HEK293 (cell line): Measurements from ENCODE around the gene XIRP2.

Experiments
- CTCF ChIA-PET: fragments of 350-600 bp; formaldehyde crosslinking; extraction: SDS; loops from one replicate; lab custom pipeline; 2021; ENCODE audit warnings: antibody characterized with exemption; lab: Yijun Ruan, JAX
- POLR2A ChIA-PET: fragments of 300-600 bp; formaldehyde crosslinking; extraction: SDS; loops from one replicate; lab custom pipeline; 2020; ENCODE audit warnings: antibody characterized with exemption, inconsistent platforms; lab: Yijun Ruan, JAX
- H3K27ac ChIP-seq: fragments of 200-500 bp; sonication (Bioruptor generic); 2 replicates; pipeline ENCODE4 v1.5.1; 2014; ENCODE audit warnings: low read depth, low read length, control low read depth, inconsistent platforms; ENCODE audit errors: extremely low read depth
- H3K36me3 ChIP-seq, 2 experiments: fragments of 200-500 bp in 1 of 2; sonication (Bioruptor generic) in 1 of 2; 1 replicate in 1 of 2; 2 replicates in 1 of 2; pipeline ENCODE4 v1.5.1; 2014 to 2017; ENCODE audit warnings: inconsistent platforms in 2 of 2, low read length in 2 of 2; ENCODE audit not compliant: control insufficient read depth in 2 of 2, insufficient read depth in 1 of 2
- H3K4me1 ChIP-seq: fragments of 200-500 bp; sonication (Bioruptor generic); 2 replicates; pipeline ENCODE4 v1.5.1; 2014; ENCODE audit warnings: mild to moderate bottlenecking, low read length, inconsistent platforms; ENCODE audit not compliant: control insufficient read depth, insufficient read depth
- H3K4me3 ChIP-seq: 2 replicates; pipeline ENCODE4 v1.5.1; 2011; ENCODE audit warnings: low read depth, mild to moderate bottlenecking, control low read depth, low read length, moderate library complexity
- H3K9me3 ChIP-seq: fragments of 200-500 bp; sonication (Bioruptor generic); 2 replicates; pipeline ENCODE4 v1.5.1; 2014; ENCODE audit warnings: low read depth, low read length, inconsistent platforms; ENCODE audit not compliant: control insufficient read depth, insufficient read depth
- KLF10 ChIP-seq: fragments of 450-650 bp; IDR thresholded peaks from 2 replicates; pipeline ENCODE4 v1.5.1; 2018; ENCODE audit warnings: missing biosample characterization, mild to moderate bottlenecking, missing genetic modification characterization
- KLF8 ChIP-seq: fragments of 450-650 bp; formaldehyde crosslinking; IDR thresholded peaks from 2 replicates; pipeline ENCODE4 v1.5.1; 2016; ENCODE audit warnings: missing biosample characterization, missing genetic modification characterization
- MEIS1 ChIP-seq: sonication (generic); formaldehyde crosslinking; IDR thresholded peaks from 2 replicates; pipeline ENCODE4 v1.8.1; 2022; ENCODE audit warnings: missing genetic modification reagents, mild to moderate bottlenecking, borderline replicate concordance
- MZF1 ChIP-seq: fragments of 450-650 bp; formaldehyde crosslinking; IDR thresholded peaks from 2 replicates; pipeline ENCODE4 v1.5.1; 2017; ENCODE audit warnings: missing biosample characterization, missing genetic modification characterization, borderline replicate concordance
- SALL2 ChIP-seq: fragments of 450-650 bp; formaldehyde crosslinking; IDR thresholded peaks from 2 replicates; pipeline ENCODE4 v1.5.0; 2017; ENCODE audit warnings: missing biosample characterization, mild to moderate bottlenecking, missing genetic modification characterization, borderline replicate concordance
- TCF7L2 ChIP-seq: IDR thresholded peaks from 2 replicates; pipeline ENCODE4 v1.6.1; 2011; ENCODE audit warnings: low read depth, mild to moderate bottlenecking, inconsistent platforms, low read length, moderate library complexity, borderline replicate concordance
- YY2 ChIP-seq: fragments of 450-650 bp; formaldehyde crosslinking; IDR thresholded peaks from 2 replicates; pipeline ENCODE4 v1.5.1; 2016; ENCODE audit warnings: missing biosample characterization, missing genetic modification characterization
- ZFP37 ChIP-seq: fragments of 450-650 bp; formaldehyde crosslinking; IDR thresholded peaks from 2 replicates; pipeline ENCODE4 v1.5.1; 2016; ENCODE audit warnings: missing biosample characterization, missing genetic modification characterization
- ZNF112 ChIP-seq: fragments of 450-650 bp; formaldehyde crosslinking; IDR thresholded peaks from 2 replicates; pipeline ENCODE4 v1.5.0; 2017; ENCODE audit warnings: missing biosample characterization, missing genetic modification characterization
- ZNF274 ChIP-seq, 2 experiments: fragments of 200-500 bp in 1 of 2; fragments of 450-650 bp in 1 of 2; sonication (Bioruptor generic) in 1 of 2; formaldehyde crosslinking in 1 of 2; IDR thresholded peaks; 2 replicates each; pipeline versions ENCODE4 v1.5.1 to v1.6.1; 2014 to 2016; ENCODE audit warnings: borderline replicate concordance in 1 of 2, inconsistent platforms in 1 of 2, low read length in 1 of 2, missing biosample characterization in 1 of 2, missing genetic modification characterization in 1 of 2
- ZNF280D ChIP-seq: fragments of 450-650 bp; formaldehyde crosslinking; IDR thresholded peaks from 2 replicates; pipeline ENCODE4 v1.5.1; 2016; ENCODE audit warnings: missing biosample characterization, missing genetic modification characterization
- ZNF391 ChIP-seq: fragments of 450-650 bp; formaldehyde crosslinking; IDR thresholded peaks from 2 replicates; pipeline ENCODE4 v1.5.1; 2016; ENCODE audit warnings: low read depth, missing biosample characterization, missing genetic modification characterization, borderline replicate concordance
- ZNF416 ChIP-seq: fragments of 450-650 bp; formaldehyde crosslinking; IDR thresholded peaks from 2 replicates; pipeline ENCODE4 v1.5.1; 2016; ENCODE audit warnings: missing biosample characterization, missing genetic modification characterization
- ZNF423 ChIP-seq: fragments of 450-650 bp; formaldehyde crosslinking; IDR thresholded peaks from 2 replicates; pipeline ENCODE4 v1.5.1; 2016; ENCODE audit warnings: missing biosample characterization, missing genetic modification characterization
- ZNF513 ChIP-seq: fragments of 450-650 bp; IDR thresholded peaks from 2 replicates; pipeline ENCODE4 v1.5.1; 2018; ENCODE audit warnings: missing biosample characterization, missing genetic modification characterization
- ZNF530 ChIP-seq: fragments of 450-650 bp; formaldehyde crosslinking; IDR thresholded peaks from 2 replicates; pipeline ENCODE4 v1.5.1; 2016; ENCODE audit warnings: low read depth, missing biosample characterization, missing genetic modification characterization
- ZNF558 ChIP-seq: fragments of 450-650 bp; formaldehyde crosslinking; IDR thresholded peaks from 2 replicates; pipeline ENCODE4 v1.5.1; 2016; ENCODE audit warnings: missing biosample characterization, missing genetic modification characterization
- ZNF654 ChIP-seq: fragments of 450-650 bp; formaldehyde crosslinking; IDR thresholded peaks from 2 replicates; pipeline ENCODE4 v1.5.1; 2016; ENCODE audit warnings: low read depth, missing biosample characterization, missing genetic modification characterization
- ZNF664 ChIP-seq: fragments of 450-650 bp; formaldehyde crosslinking; IDR thresholded peaks from 2 replicates; pipeline ENCODE4 v1.5.1; 2016; ENCODE audit warnings: missing biosample characterization, missing genetic modification characterization
- ZNF707 ChIP-seq: fragments of 450-650 bp; formaldehyde crosslinking; IDR thresholded peaks from 2 replicates; pipeline ENCODE4 v1.5.1; 2016; ENCODE audit warnings: missing biosample characterization, missing genetic modification characterization
- ZNF776 ChIP-seq: fragments of 450-650 bp; formaldehyde crosslinking; IDR thresholded peaks from 2 replicates; pipeline ENCODE4 v1.5.0; 2017; ENCODE audit warnings: missing biosample characterization, missing genetic modification characterization, borderline replicate concordance
- ZSCAN30 ChIP-seq: fragments of 450-650 bp; IDR thresholded peaks from 2 replicates; pipeline ENCODE4 v1.5.1; 2018; ENCODE audit warnings: missing biosample characterization, mild to moderate bottlenecking, missing genetic modification characterization, moderate library complexity
- TF ChIP-seq, protein P1 (sequence below): fragments of 450-650 bp; formaldehyde crosslinking; IDR thresholded peaks from 2 replicates; pipeline ENCODE4 v1.5.1; 2016; ENCODE audit warnings: missing biosample characterization, missing genetic modification characterization, low read depth
- TF ChIP-seq, protein P2 (sequence below): fragments of 450-650 bp; formaldehyde crosslinking; IDR thresholded peaks from 2 replicates; pipeline ENCODE4 v1.5.1; 2016; ENCODE audit warnings: missing biosample characterization, missing genetic modification characterization, borderline replicate concordance

XIRP2 gene

GRCh38 chr2:167049659-167050058 is 161.4 kb downstream of the XIRP2 start (continued):
- TF ChIP-seq, protein P1, sequence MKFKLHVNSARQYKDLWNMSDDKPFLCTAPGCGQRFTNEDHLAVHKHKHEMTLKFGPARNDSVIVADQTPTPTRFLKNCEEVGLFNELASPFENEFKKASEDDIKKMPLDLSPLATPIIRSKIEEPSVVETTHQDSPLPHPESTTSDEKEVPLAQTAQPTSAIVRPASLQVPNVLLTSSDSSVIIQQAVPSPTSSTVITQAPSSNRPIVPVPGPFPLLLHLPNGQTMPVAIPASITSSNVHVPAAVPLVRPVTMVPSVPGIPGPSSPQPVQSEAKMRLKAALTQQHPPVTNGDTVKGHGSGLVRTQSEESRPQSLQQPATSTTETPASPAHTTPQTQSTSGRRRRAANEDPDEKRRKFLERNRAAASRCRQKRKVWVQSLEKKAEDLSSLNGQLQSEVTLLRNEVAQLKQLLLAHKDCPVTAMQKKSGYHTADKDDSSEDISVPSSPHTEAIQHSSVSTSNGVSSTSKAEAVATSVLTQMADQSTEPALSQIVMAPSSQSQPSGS (tag by site-specific recombination), result no peak
- no peak for TF ChIP-seq ZSCAN30 (tag by site-specific recombination)
- TF ChIP-seq, all 188 proteins: peak for 0

DNA sequence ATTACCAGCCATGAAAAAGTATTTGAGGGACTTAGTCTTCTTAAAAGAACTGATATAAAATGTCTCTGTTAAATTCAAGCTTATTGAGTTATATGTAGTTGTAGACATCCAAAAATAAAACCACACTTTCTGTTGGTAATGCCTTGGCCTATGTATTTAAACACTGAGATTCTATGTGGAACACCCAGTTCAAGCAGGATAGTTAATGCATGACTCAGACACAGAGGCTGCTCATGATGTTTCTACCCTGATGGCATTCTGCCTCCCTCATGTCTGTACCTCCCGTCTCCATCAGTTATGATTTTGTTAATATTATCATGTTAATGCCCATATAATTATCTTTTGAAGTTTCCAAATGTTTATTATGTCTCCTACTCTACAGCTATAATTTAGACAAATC is 164.5 kb downstream of the XIRP2 start:
- no peak overlapping the region for H3K4me3 ChIP-seq
- H3K27ac ChIP-seq, result no peak overlapping the region
- no peak for TF ChIP-seq TCF7L2
- TF ChIP-seq ZNF391 (tag by site-specific recombination), result no peak
- no peak for TF ChIP-seq ZNF416
- TF ChIP-seq, protein P2, sequence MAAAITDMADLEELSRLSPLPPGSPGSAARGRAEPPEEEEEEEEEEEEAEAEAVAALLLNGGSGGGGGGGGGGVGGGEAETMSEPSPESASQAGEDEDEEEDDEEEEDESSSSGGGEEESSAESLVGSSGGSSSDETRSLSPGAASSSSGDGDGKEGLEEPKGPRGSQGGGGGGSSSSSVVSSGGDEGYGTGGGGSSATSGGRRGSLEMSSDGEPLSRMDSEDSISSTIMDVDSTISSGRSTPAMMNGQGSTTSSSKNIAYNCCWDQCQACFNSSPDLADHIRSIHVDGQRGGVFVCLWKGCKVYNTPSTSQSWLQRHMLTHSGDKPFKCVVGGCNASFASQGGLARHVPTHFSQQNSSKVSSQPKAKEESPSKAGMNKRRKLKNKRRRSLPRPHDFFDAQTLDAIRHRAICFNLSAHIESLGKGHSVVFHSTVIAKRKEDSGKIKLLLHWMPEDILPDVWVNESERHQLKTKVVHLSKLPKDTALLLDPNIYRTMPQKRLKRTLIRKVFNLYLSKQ, result no peak
- no peak for TF ChIP-seq ZNF530
- no peaks in the 10 kb centered on the region for H3K36me3 ChIP-seq
- H3K9me3 ChIP-seq, result no peaks in the 10 kb centered on the region
- ChIA-PET CTCF (no interaction called here), POLR2A (no interaction called here)
- H3K4me1 ChIP-seq, result no peaks in the 10 kb centered on the region

- H3K27ac ChIP-seq, result no peak overlapping the region
- POLR2A ChIA-PET, result no interaction called here
- TF ChIP-seq ZNF664 (tag by site-specific recombination) (no peak), MZF1 (tag by site-specific recombination) (no peak), ZFP37 (no peak), ZNF423 (tag by site-specific recombination) (no peak), ZNF274 (IDR thresholded peaks at IDR 0.05; ENCODE audit: low read length) (no peak), ZNF274 (tag by site-specific recombination; IDR thresholded peaks at IDR 0.05; ENCODE audit: borderline replicate concordance) (no peak), ZNF558 (tag by site-specific recombination) (no peak), KLF10 (tag by site-specific recombination) (no peak), ZNF513 (no peak), KLF8 (tag by site-specific recombination) (no peak)
- TF ChIP-seq, all 188 proteins: peak for 0
- Histone ChIP-seq H3K36me3 (no peaks in the 10 kb centered on the region), H3K9me3 (no peaks in the 10 kb centered on the region), H3K4me1 (no peaks in the 10 kb centered on the region), H3K4me3 (no peak overlapping the region)
- CTCF ChIA-PET, result interaction anchor here (1.2 kb wide), 1 partner anchor 13 kb away, joined by 3 read pairs; no protein-coding TSS in a partner anchor
Observed at GRCh38 chr2:167054881-167055280, 166.6 kb downstream of the XIRP2 start.

- Histone ChIP-seq H3K4me1 (no peaks in the 10 kb centered on the region), H3K36me3 (no peaks in the 10 kb centered on the region), H3K9me3 (no peaks in the 10 kb centered on the region), H3K4me3 (no peak overlapping the region), H3K27ac (no peak overlapping the region)
- ChIA-PET CTCF (no interaction called here), POLR2A (no interaction called here)
- TF ChIP-seq ZNF654 (tag by site-specific recombination) (no peak), SALL2 (tag by site-specific recombination) (no peak), MEIS1 (no peak), ZNF776 (tag by site-specific recombination) (no peak), ZNF707 (no peak), ZNF280D (tag by site-specific recombination) (no peak), YY2 (no peak), ZNF112 (tag by site-specific recombination) (no peak)
Observed at GRCh38 chr2:167057446-167057845, 169.2 kb downstream of the XIRP2 start.
